AG04449 (cell line): ENCODE measurements around the gene DIAPH3.
A peak's percentile ranks its signal among the peaks of the same experiment; 100 is the strongest.

Source experiments
- CTCF ChIA-PET: fragments of 350-600 bp; formaldehyde crosslinking; extraction: SDS; loops from one replicate; lab custom pipeline; 2021; ENCODE audit warnings: antibody characterized with exemption; lab: Yijun Ruan, JAX
- POLR2A ChIA-PET: fragments of 400-600, 350-600 bp; formaldehyde crosslinking; extraction: SDS; loops from one replicate; lab custom pipeline; 2020; ENCODE audit warnings: antibody characterized with exemption, inconsistent platforms; lab: Yijun Ruan, JAX
- DNase-seq: peaks from one replicate; pipeline ENCODE4 v3.0.0-alpha.2; 2010; ENCODE audit warnings: low read depth, low spot score
- H3K4me3 ChIP-seq: 2 replicates; pipeline ENCODE4 v1.5.1; 2011; ENCODE audit warnings: low read depth, mild to moderate bottlenecking, control low read depth, low read length
- TF ChIP-seq, protein P1 (sequence below): IDR thresholded peaks from one replicate; pipeline ENCODE4 v1.5.1; 2011; ENCODE audit warnings: mild to moderate bottlenecking, moderate library complexity, low read length, control low read depth, inconsistent platforms; ENCODE audit not compliant: insufficient read depth; ENCODE audit errors: missing control alignments

DIAPH3 gene

GRCh38 chr13:59837101-59837500 lies 326.6 kb downstream of the DIAPH3 start:
- H3K4me3 ChIP-seq, result no peak overlapping the region
- DNase-seq, result no peak
- ChIA-PET POLR2A (no interaction called here), CTCF (interaction anchor here (1.1 kb wide), 1 partner anchor 9 kb away, joined by 3 read pairs; no protein-coding TSS in a partner anchor)
- TF ChIP-seq, protein P1, sequence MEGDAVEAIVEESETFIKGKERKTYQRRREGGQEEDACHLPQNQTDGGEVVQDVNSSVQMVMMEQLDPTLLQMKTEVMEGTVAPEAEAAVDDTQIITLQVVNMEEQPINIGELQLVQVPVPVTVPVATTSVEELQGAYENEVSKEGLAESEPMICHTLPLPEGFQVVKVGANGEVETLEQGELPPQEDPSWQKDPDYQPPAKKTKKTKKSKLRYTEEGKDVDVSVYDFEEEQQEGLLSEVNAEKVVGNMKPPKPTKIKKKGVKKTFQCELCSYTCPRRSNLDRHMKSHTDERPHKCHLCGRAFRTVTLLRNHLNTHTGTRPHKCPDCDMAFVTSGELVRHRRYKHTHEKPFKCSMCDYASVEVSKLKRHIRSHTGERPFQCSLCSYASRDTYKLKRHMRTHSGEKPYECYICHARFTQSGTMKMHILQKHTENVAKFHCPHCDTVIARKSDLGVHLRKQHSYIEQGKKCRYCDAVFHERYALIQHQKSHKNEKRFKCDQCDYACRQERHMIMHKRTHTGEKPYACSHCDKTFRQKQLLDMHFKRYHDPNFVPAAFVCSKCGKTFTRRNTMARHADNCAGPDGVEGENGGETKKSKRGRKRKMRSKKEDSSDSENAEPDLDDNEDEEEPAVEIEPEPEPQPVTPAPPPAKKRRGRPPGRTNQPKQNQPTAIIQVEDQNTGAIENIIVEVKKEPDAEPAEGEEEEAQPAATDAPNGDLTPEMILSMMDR, result no peak

DNA sequence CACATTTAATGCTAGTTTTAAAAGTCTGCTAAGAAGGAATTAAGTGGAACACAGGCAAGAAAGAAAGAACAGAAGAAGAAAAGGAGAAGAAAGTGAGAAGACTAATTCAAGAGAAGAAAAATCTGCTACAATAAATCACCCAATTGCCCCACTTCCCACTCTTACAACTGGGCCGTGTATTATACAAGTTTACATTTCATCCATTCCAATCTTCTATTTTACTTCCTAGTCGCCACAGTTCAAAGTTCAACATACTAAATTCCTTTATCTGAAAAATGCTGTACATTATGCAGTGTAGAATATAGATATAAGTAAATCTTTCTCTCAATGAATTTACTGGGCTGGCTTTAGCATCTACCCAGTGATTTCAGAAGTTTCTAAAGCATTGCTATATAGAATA lies 328.2 kb downstream of the DIAPH3 start:
- CTCF ChIA-PET, result no interaction called here

GRCh38 chr13:59834801-59835200 lies 328.9 kb downstream of the DIAPH3 start:
- CTCF ChIA-PET, result no interaction called here
- peak; percentile 37 for DNase-seq
- TF ChIP-seq, protein P1, result no peak
- no peak overlapping the region for H3K4me3 ChIP-seq
- POLR2A ChIA-PET, result no interaction called here

More for the DNA sequence above, 328.2 kb downstream of the DIAPH3 start:
- POLR2A ChIA-PET, result no interaction called here
- no peak for DNase-seq
- TF ChIP-seq, protein P1, result no peak
- H3K4me3 ChIP-seq, result no peak overlapping the region

- CTCF ChIA-PET, result interaction anchor here (0.6 to 1.7 kb wide), 2 partner anchors 58 to 173 kb away, joined by 3 to 6 read pairs; no protein-coding TSS in a partner anchor
- no peak for DNase-seq
- POLR2A ChIA-PET, result no interaction called here
- H3K4me3 ChIP-seq, result no peak overlapping the region
- TF ChIP-seq, protein P1, result no peak
Observed at GRCh38 chr13:59829690-59830089, 334.0 kb downstream of the DIAPH3 start.

DNA sequence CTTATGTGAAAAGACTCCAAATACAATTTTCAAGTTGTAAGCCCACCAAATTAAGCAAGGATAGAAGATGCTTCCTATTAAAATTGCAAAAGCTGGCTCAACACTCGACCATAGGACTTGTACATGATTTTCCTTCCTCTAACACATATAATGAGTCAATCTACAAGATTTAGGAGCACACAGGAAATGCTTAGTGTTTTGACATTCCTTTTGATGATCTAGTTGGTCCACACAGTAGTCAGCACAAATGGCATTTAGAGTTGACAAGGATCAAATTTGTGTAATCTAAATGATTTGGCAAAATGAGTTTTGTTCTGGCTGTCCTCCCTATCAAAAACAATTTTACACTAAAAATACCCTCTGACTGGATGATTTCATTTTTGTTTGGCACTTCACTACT lies 340.2 kb downstream of the DIAPH3 start:
- TF ChIP-seq, protein P1, result no peak
- CTCF ChIA-PET, result no interaction called here
- DNase-seq, result peak; percentile 38
- POLR2A ChIA-PET, result no interaction called here
- no peak overlapping the region for H3K4me3 ChIP-seq

GRCh38 chr13:59809564-59809963 lies 354.2 kb downstream of the DIAPH3 start:
- H3K4me3 ChIP-seq, result no peak overlapping the region
- DNase-seq, result no peak
- TF ChIP-seq, protein P1, result no peak
- CTCF ChIA-PET, result no interaction called here
- POLR2A ChIA-PET, result no interaction called here
